Measurements from ENCODE around the gene PDE9A. TPM values are rescaled to one million over a fixed set of nuclear protein-coding genes. Genes with fewer than 3 reads are reported as not detected.

The PDE9A gene
- total RNA-seq, 4 donors from 2014 or later, result 6.9 to 13.0 (median 11.1) TPM

DNA sequence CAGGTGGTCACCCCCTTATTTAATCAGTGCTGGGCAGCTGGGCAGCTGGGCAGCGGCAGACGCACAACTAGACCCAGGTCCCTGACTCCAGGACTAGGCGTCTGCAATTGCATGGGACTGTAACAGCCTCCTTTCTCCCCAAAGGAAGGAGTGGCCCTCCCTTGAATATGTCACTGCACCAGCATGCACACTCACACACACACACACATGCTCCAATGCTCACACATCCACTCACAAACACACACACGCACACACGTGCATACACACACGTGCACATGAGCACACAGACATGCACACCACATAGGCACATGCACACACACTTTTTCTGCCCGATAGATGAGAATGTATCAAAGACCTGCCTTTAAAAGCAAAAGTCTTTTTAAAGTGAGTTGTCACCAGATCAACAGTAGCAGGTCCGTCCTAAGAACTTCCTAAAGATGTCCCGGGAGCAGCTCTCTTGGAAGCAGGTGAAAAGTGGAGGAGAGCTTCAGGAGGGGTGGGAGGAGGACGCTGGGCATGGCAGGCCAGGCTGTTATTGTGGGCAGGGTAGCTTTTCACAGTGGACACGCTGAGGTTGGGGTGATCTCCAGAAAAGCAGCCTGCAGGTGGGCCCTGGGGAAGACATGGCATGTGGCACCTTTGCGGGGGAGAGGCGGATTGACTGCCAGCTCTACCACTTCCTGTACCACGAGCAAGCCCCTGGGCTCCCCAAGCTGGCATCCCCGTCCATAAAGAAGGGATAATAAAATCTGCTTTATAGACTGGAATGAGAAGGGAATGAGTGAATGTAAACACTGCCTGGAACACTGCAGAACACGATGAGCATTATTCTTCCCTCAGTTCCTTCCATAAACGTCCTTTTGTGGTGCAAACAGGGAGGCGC is 1.7 kb downstream of the PDE9A start:
- Histone ChIP-seq H3K4me1 (peaks cover 20 to 37% of the 10 kb centered on the region in 2 donors), H3K27me3 (no peaks in the 10 kb centered on the region), H3K4me3 (replicated peaks in 1 of 3) (no peak overlapping the region), H3K27ac (no peak overlapping the region), H3K36me3 (no peaks in the 10 kb centered on the region), H3K9me3 (no peaks in the 10 kb centered on the region)
- intact Hi-C loops (cut with DNase I), result loop anchor here (5.0 kb wide), 1 partner anchor 162 kb away; no protein-coding TSS in a partner anchor
- TF ChIP-seq, protein P1, sequence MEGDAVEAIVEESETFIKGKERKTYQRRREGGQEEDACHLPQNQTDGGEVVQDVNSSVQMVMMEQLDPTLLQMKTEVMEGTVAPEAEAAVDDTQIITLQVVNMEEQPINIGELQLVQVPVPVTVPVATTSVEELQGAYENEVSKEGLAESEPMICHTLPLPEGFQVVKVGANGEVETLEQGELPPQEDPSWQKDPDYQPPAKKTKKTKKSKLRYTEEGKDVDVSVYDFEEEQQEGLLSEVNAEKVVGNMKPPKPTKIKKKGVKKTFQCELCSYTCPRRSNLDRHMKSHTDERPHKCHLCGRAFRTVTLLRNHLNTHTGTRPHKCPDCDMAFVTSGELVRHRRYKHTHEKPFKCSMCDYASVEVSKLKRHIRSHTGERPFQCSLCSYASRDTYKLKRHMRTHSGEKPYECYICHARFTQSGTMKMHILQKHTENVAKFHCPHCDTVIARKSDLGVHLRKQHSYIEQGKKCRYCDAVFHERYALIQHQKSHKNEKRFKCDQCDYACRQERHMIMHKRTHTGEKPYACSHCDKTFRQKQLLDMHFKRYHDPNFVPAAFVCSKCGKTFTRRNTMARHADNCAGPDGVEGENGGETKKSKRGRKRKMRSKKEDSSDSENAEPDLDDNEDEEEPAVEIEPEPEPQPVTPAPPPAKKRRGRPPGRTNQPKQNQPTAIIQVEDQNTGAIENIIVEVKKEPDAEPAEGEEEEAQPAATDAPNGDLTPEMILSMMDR (IDR thresholded peaks at IDR 0.05), result no peak
- no peak for TF ChIP-seq POLR2A (IDR thresholded peaks at IDR 0.05)
- 63 to 65% methylated on average over 18 of the region's 18 CpGs for WGBS, 2 donors
- no peak for DNase-seq

DNA sequence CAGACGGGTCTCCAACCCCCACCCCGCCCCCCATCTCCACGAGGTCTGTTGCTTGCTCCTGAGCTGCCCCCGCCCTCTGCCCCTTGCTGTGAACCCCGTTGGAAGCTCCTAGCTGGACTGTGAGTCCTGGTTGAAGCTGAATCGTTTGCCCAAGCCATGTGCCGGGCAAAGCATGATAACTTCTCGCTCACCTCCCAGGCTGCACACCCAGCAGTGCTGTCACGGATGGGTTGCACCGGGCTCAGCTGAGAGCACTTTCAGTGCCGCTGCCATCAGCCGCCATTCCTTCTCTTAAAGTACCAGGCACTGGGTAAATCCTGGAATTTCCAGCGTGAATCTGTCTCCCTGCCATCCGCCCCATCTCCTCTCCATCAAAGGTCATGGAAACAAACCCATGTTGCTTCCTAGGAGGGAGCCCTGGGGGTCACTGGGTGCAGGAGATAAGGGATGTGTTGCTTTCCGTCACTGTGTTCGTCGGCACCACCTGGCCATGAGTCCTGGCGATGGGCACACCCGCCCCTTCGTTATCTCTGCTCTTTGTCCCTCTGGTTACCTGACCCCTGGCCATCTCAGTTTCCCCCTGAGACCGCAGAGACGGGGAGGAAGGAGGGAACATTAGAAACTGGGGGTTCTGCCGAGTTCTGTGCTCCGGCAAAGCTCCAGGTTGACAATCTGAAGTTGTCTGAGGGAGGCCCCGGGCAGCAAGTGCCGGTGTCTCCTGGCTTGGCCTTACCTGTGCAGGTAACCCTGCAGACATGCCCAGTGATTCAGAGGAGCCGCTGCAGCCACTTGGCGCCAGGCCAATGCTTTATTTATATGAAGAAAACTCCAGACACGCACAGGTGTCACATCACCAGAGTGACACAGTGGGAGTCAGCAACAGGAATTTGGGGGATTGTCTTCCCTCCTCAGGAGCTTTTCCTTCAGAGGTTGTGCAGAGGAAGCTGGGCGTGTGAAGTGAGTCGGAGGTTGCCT is 2.7 kb downstream of the PDE9A start:
- WGBS, 2 donors, result 59 to 60% methylated on average over 28 to 31 of the region's 31 CpGs
- Histone ChIP-seq H3K27me3 (no peaks in the 10 kb centered on the region), H3K27ac (no peak overlapping the region), H3K36me3 (no peaks in the 10 kb centered on the region), H3K9me3 (no peaks in the 10 kb centered on the region), H3K4me1 (peaks cover 20 to 37% of the 10 kb centered on the region in 2 donors), H3K4me3 (replicated peaks in 1 of 3) (no peak overlapping the region)
- DNase-seq, result peak; percentile 59 to 82
- intact Hi-C loops (cut with DNase I), result no loop called here
- TF ChIP-seq, protein P1 (IDR thresholded peaks at IDR 0.05), result no peak
- no peak for TF ChIP-seq POLR2A (IDR thresholded peaks at IDR 0.05)

DNA sequence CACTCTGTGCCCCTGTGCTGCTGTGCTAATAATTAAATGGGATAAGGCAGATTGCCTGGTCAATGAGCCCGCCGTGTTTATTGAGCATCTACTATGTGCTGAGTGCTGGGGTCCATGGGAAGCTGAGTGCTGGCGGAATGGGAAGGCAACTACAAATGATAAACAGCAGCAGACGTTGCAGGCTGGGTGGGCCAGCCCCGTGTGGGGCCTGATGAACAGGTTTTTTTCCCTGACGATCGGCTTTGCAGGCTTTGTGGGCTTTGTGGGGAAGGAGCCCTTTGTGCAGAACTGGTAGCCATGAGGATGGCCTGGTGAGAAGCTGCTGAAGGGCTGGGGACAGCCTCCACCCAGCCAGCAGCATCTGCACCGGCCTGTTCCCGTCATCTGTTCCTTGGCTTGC is 3.5 kb downstream of the PDE9A start:
- H3K4me3 ChIP-seq (replicated peaks in 1 of 3), result no peak overlapping the region
- no peaks in the 10 kb centered on the region for H3K9me3 ChIP-seq
- H3K27ac ChIP-seq, result no peak overlapping the region
- WGBS, 2 donors, result 93 to 97% methylated on average over 9 of the region's 9 CpGs
- peaks cover 20 to 37% of the 10 kb centered on the region in 2 donors for H3K4me1 ChIP-seq
- intact Hi-C loops (cut with DNase I), result no loop called here
- no peak for DNase-seq
- H3K36me3 ChIP-seq, result no peaks in the 10 kb centered on the region
- TF ChIP-seq, protein P1 (IDR thresholded peaks at IDR 0.05), result no peak
- TF ChIP-seq POLR2A (IDR thresholded peaks at IDR 0.05), result no peak
- H3K27me3 ChIP-seq, result no peaks in the 10 kb centered on the region

DNA sequence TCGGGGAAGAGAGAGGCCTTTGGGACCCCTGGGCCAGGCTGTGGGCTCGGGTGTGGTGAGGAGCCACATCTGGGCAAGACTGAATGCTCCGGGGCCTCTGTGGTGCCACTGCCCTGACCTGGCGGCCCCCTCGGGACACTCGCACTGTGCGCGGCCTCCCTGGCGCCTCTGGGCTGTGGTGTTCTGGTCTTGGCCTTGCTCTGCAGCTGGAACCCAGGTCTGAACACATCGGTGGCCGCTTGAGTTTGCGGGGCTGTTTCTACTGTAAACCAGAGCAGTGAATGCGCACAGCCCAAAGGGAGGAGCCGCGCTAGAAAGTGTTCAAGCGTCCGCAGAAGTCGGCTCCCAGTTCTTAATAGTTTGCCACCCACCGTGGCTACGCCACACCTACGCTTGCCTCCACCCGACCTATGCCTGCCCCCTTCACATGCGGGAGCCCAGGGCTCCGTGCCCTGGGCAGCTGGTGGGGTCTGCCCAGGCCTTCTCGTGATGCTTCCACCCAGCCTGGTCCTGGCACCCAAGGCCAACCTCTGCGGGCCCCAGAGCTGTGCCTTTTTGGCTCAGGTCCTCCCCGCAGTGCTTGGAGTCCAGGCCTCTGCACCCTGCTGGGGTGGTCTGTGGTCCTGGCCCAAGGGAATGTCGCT is 4.4 kb downstream of the PDE9A start:
- no peaks in the 10 kb centered on the region for H3K36me3 ChIP-seq
- peaks cover 19 to 34% of the 10 kb centered on the region in 2 donors for H3K4me1 ChIP-seq
- H3K27ac ChIP-seq, result no peak overlapping the region
- no peak for DNase-seq
- intact Hi-C loops (cut with DNase I), result no loop called here
- no peak overlapping the region for H3K4me3 ChIP-seq (replicated peaks in 1 of 3)
- TF ChIP-seq, protein P1 (IDR thresholded peaks at IDR 0.05), result no peak
- no peak for TF ChIP-seq POLR2A (IDR thresholded peaks at IDR 0.05)
- H3K9me3 ChIP-seq, result no peaks in the 10 kb centered on the region
- no peaks in the 10 kb centered on the region for H3K27me3 ChIP-seq
- WGBS, 2 donors, result 95 to 96% methylated on average over 16 to 20 of the region's 28 CpGs
